ENCODE measurements around the gene TICRR.
"Not testable (repeated sequence)": the region's sequence is repeated elsewhere in the genome, so short reads cannot be mapped to it uniquely, and the experiment has no call there.

The TICRR gene

GRCh38 chr15:89575656-89576416 is 567 bp downstream of the TICRR start:
- no peak for DNase-seq

- no peak for DNase-seq
These were observed 1.1 kb downstream of the TICRR start for GRCh38 chr15:89576417-89576773.

GRCh38 chr15:89577776-89578115 is 2.5 kb downstream of the TICRR start:
- DNase-seq: no peak

- no peak for DNase-seq
These were observed 2.9 kb downstream of the TICRR start for GRCh38 chr15:89578146-89578545.

- DNase-seq: not testable (repeated sequence)
These were observed 5.5 kb downstream of the TICRR start for GRCh38 chr15:89580747-89581146.

GRCh38 chr15:89586651-89587050 is 11.4 kb downstream of the TICRR start:
- DNase-seq: no peak

GRCh38 chr15:89587955-89588354 is 12.7 kb downstream of the TICRR start:
- no peak for DNase-seq

- no peak for DNase-seq
These were observed 16.6 kb downstream of the TICRR start for GRCh38 chr15:89591834-89592233.

- DNase-seq: no peak
These were observed 17.7 kb downstream of the TICRR start for GRCh38 chr15:89593018-89593417.

GRCh38 chr15:89599021-89599420 is 23.8 kb downstream of the TICRR start:
- DNase-seq: no peak

- no peak for DNase-seq
These were observed 36.0 kb downstream of the TICRR start for GRCh38 chr15:89611317-89611716.

- DNase-seq: no peak
These were observed 37.8 kb downstream of the TICRR start for GRCh38 chr15:89613031-89613430.

- DNase-seq: no peak
These were observed 38.9 kb downstream of the TICRR start for GRCh38 chr15:89614164-89614563.

- no peak for DNase-seq
These were observed 39.9 kb downstream of the TICRR start for GRCh38 chr15:89615135-89615534.

- DNase-seq: no peak
These were observed 41.0 kb downstream of the TICRR start for GRCh38 chr15:89616228-89616627.

GRCh38 chr15:89621547-89621946 is 46.3 kb downstream of the TICRR start:
- DNase-seq: no peak

- DNase-seq: no peak
These were observed 47.9 kb downstream of the TICRR start for GRCh38 chr15:89623165-89623564.

GRCh38 chr15:89625716-89626115 is 50.4 kb downstream of the TICRR start:
- DNase-seq: no peak

- DNase-seq: no peak
These were observed 52.1 kb downstream of the TICRR start for GRCh38 chr15:89627256-89627970.

- DNase-seq: no peak
These were observed 53.0 kb downstream of the TICRR start for GRCh38 chr15:89628301-89628700.

GRCh38 chr15:89628806-89629715 is 53.8 kb downstream of the TICRR start:
- DNase-seq: no peak

- DNase-seq: no peak
These were observed 54.6 kb downstream of the TICRR start for GRCh38 chr15:89629829-89630228.

GRCh38 chr15:89630260-89630659 is 55.0 kb downstream of the TICRR start:
- no peak for DNase-seq

Measured in activated naive CD4-positive, alpha-beta T cell treated with anti-CD3 and anti-CD28 coated beads, Interleukin-2, amount 50 U/mL, for 16 hours (primary cell).